Tibial nerve (tissue), 4 donors: Measurements from ENCODE around the gene CDK15.

Experiments
- EP300 ChIP-seq, 2 donors: sonication (generic); formaldehyde crosslinking; IDR thresholded peaks; one replicate each; pipeline ENCODE4 v1.6.1; 2017; ENCODE audit warnings: antibody characterized with exemption in 2 of 2, mild to moderate bottlenecking in 1 of 2
- POLR2A ChIP-seq, 2 donors: fragments of 450-650 bp; IDR thresholded peaks; one replicate each; pipeline ENCODE4 v1.6.1; 2017; ENCODE audit warnings: antibody characterized with exemption in 2 of 2, mild to moderate bottlenecking in 2 of 2, moderate library complexity in 2 of 2
- TF ChIP-seq, protein P1 (sequence below), 5 experiments: fragments of 200-600 bp in 3 of 5; fragments of 450-650 bp in 2 of 5; sonication (generic) in 3 of 5; IDR thresholded peaks; one replicate each; pipeline ENCODE4 v1.5.1; 2016 to 2019; ENCODE audit warnings: antibody characterized with exemption in 5 of 5, mild to moderate bottlenecking in 3 of 5, moderate library complexity in 2 of 5

GRCh38 chr2:201820383-201821007 is 14.2 kb downstream of the CDK15 start:
- TF ChIP-seq, protein P1, sequence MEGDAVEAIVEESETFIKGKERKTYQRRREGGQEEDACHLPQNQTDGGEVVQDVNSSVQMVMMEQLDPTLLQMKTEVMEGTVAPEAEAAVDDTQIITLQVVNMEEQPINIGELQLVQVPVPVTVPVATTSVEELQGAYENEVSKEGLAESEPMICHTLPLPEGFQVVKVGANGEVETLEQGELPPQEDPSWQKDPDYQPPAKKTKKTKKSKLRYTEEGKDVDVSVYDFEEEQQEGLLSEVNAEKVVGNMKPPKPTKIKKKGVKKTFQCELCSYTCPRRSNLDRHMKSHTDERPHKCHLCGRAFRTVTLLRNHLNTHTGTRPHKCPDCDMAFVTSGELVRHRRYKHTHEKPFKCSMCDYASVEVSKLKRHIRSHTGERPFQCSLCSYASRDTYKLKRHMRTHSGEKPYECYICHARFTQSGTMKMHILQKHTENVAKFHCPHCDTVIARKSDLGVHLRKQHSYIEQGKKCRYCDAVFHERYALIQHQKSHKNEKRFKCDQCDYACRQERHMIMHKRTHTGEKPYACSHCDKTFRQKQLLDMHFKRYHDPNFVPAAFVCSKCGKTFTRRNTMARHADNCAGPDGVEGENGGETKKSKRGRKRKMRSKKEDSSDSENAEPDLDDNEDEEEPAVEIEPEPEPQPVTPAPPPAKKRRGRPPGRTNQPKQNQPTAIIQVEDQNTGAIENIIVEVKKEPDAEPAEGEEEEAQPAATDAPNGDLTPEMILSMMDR (IDR thresholded peaks at IDR 0.05) = no peak
- no peak for TF ChIP-seq EP300 (IDR thresholded peaks at IDR 0.05)
- no peak for TF ChIP-seq POLR2A (IDR thresholded peaks at IDR 0.05)
